AG04450 (cell line): ENCODE results near the gene IL1RAPL2. TPM values are rescaled to one million over a fixed set of nuclear protein-coding genes. Genes with fewer than 3 reads are reported as not detected.

ENCODE experiments used
- CTCF ChIA-PET: fragments of 300-600, 350-600 bp; formaldehyde crosslinking; extraction: SDS; loops from one replicate; lab custom pipeline; 2022; ENCODE audit warnings: antibody characterized with exemption, inconsistent platforms; lab: Charles Lee
- POLR2A ChIA-PET: fragments of 350-600 bp; formaldehyde crosslinking; extraction: SDS; loops from one replicate; lab custom pipeline; 2021; ENCODE audit warnings: antibody characterized with exemption, inconsistent platforms; lab: Yijun Ruan, JAX
- DNase-seq: peaks from one replicate; pipeline ENCODE4 v3.0.0-alpha.2; 2011; ENCODE audit warnings: low read depth, low spot score
- H3K27ac ChIP-seq: one replicate; pipeline ENCODE4 v1.5.1; 2012; ENCODE audit warnings: low read depth, low read length, control low read depth
- H3K27me3 ChIP-seq: one replicate; pipeline ENCODE4 v1.6.0; 2012; ENCODE audit warnings: low read length; ENCODE audit not compliant: control insufficient read depth, insufficient read depth
- H3K4me3 ChIP-seq: 2 replicates; pipeline ENCODE4 v1.5.1; 2011; ENCODE audit warnings: mild to moderate bottlenecking, low read depth, low read length, control low read depth
- H3K9me3 ChIP-seq: 2 replicates; pipeline ENCODE4 v1.5.1; 2012; ENCODE audit warnings: low read length; ENCODE audit not compliant: control insufficient read depth, insufficient read depth
- polyA plus RNA-seq: library from polyadenylated mRNA; depleted of rRNA; stranded (reverse); fragments of >200 nt; gene quantifications from 2 replicates; pipeline ENCODE4 v1.2.3, GENCODE V29; 2011
- TF ChIP-seq, protein P1 (sequence below): IDR thresholded peaks from 2 replicates; pipeline ENCODE4 v1.5.1; 2011; ENCODE audit warnings: low read depth, low read length, control low read depth, inconsistent platforms

The IL1RAPL2 gene
- polyA plus RNA-seq, 1 experiment, result 0.71 TPM

GRCh38 chrX:105553118-105553517 lies 987.1 kb downstream of the IL1RAPL2 start:
- H3K4me3 ChIP-seq, result no peak overlapping the region
- DNase-seq, result no peak
- POLR2A ChIA-PET, result no interaction called here
- TF ChIP-seq, protein P1, sequence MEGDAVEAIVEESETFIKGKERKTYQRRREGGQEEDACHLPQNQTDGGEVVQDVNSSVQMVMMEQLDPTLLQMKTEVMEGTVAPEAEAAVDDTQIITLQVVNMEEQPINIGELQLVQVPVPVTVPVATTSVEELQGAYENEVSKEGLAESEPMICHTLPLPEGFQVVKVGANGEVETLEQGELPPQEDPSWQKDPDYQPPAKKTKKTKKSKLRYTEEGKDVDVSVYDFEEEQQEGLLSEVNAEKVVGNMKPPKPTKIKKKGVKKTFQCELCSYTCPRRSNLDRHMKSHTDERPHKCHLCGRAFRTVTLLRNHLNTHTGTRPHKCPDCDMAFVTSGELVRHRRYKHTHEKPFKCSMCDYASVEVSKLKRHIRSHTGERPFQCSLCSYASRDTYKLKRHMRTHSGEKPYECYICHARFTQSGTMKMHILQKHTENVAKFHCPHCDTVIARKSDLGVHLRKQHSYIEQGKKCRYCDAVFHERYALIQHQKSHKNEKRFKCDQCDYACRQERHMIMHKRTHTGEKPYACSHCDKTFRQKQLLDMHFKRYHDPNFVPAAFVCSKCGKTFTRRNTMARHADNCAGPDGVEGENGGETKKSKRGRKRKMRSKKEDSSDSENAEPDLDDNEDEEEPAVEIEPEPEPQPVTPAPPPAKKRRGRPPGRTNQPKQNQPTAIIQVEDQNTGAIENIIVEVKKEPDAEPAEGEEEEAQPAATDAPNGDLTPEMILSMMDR, result no peak
- H3K27ac ChIP-seq, result no peak overlapping the region
- no peaks in the 10 kb centered on the region for H3K27me3 ChIP-seq
- CTCF ChIA-PET, result no interaction called here
- H3K9me3 ChIP-seq, result no peaks in the 10 kb centered on the region

GRCh38 chrX:105564501-105564900 lies 998.5 kb downstream of the IL1RAPL2 start:
- Histone ChIP-seq H3K27ac (no peak overlapping the region), H3K9me3 (no peaks in the 10 kb centered on the region), H3K4me3 (no peak overlapping the region), H3K27me3 (no peaks in the 10 kb centered on the region)
- peak; percentile 16 for DNase-seq
- TF ChIP-seq, protein P1, result no peak
- CTCF ChIA-PET, result no interaction called here
- POLR2A ChIA-PET, result no interaction called here

- POLR2A ChIA-PET, result no interaction called here
- CTCF ChIA-PET, result no interaction called here
- DNase-seq, result no peak
Measured at GRCh38 chrX:105565856-105566255, 999.9 kb downstream of the IL1RAPL2 start.

GRCh38 chrX:105567082-105567481 lies 1001.1 kb downstream of the IL1RAPL2 start:
- Histone ChIP-seq H3K9me3 (no peaks in the 10 kb centered on the region), H3K4me3 (no peak overlapping the region), H3K27ac (no peak overlapping the region), H3K27me3 (no peaks in the 10 kb centered on the region)
- TF ChIP-seq, protein P1, result no peak
- DNase-seq, result no peak
- ChIA-PET CTCF (no interaction called here), POLR2A (no interaction called here)

More at GRCh38 chrX:105565856-105566255, 999.9 kb downstream of the IL1RAPL2 start:
- Histone ChIP-seq H3K27me3 (no peaks in the 10 kb centered on the region), H3K4me3 (no peak overlapping the region), H3K9me3 (no peaks in the 10 kb centered on the region), H3K27ac (no peak overlapping the region)
- TF ChIP-seq, protein P1, result no peak

DNA sequence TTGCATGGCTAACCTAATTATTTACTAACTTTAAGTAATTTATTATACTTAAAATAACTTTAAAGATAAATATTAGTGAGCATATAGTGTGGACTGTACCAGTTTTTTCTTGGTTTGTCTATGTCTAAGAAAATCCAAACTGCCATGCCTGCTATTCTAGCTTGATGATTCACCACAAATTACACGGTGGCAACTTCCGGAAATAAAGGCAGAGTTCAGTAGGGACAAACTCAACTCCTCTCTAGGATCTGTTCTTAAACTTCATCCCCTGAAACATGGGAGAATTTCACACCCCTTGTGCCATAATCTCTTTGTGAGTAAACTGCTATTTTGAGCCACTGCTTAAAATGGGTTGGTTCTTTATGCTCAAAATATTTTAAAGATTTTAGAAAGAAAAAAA lies 1042.7 kb downstream of the IL1RAPL2 start:
- DNase-seq, result no peak
- no peaks in the 10 kb centered on the region for H3K9me3 ChIP-seq

More for the DNA sequence above, 1042.7 kb downstream of the IL1RAPL2 start:
- POLR2A ChIA-PET, result no interaction called here
- TF ChIP-seq, protein P1, result no peak
- Histone ChIP-seq H3K27ac (no peak overlapping the region), H3K4me3 (no peak overlapping the region), H3K27me3 (no peaks in the 10 kb centered on the region)
- CTCF ChIA-PET, result no interaction called here
